IMR-90 (cell line): Measurements from ENCODE around the gene NUDT1. TPM values are rescaled to one million over a fixed set of nuclear protein-coding genes. Genes with fewer than 3 reads are reported as not detected.

ENCODE experiments used
- ATAC-seq: fragments of 200-7000 bp; cut with Tn5 transposase; 2 replicates; pipeline ENCODE4 v1.9.1; 2020; ENCODE audit warnings: low read depth, mild to moderate bottlenecking, moderate library complexity
- BruUV-seq: library from RNA; stranded (reverse); fragments of 400-500 nt; replicated peaks from 2 replicates; lab custom pipeline; 2021; lab: Mats Ljungman, UMichigan
- CTCF ChIA-PET: fragments of 300-600 bp; formaldehyde crosslinking; extraction: SDS; loops from one replicate; lab custom pipeline; 2021; ENCODE audit warnings: antibody characterized with exemption; lab: Yijun Ruan, JAX
- POLR2A ChIA-PET: fragments of 300-600 bp; sonication (Branson Sonifier 250); formaldehyde crosslinking; loops from one replicate; lab custom pipeline; 2022; ENCODE audit warnings: antibody characterized with exemption; ENCODE audit not compliant: unreplicated experiment; lab: Charles Lee
- DNase-seq: peaks from one replicate; pipeline ENCODE4 v3.0.0; 2013
- H2AFZ ChIP-seq: replicated peaks from 2 replicates; pipeline ENCODE3; 2013; ENCODE audit warnings: low read length, mild to moderate bottlenecking; ENCODE audit not compliant: poor library complexity
- H2AK5ac ChIP-seq: 2 replicates; pipeline ENCODE4 v1.6.1; 2013; ENCODE audit warnings: low read depth, low read length, inconsistent platforms
- H2AK9ac ChIP-seq: replicated peaks from 2 replicates; pipeline ENCODE3; 2013; ENCODE audit warnings: mild to moderate bottlenecking, low read depth, low read length, moderate library complexity; ENCODE audit not compliant: poor library complexity
- H2BK120ac ChIP-seq: 2 replicates; pipeline ENCODE4 v1.6.1; 2013; ENCODE audit warnings: low read depth, low read length, inconsistent platforms
- H2BK15ac ChIP-seq: 3 replicates; pipeline ENCODE4 v1.6.1; 2013; ENCODE audit warnings: low read depth, low read length, inconsistent platforms
- H2BK20ac ChIP-seq: 2 replicates; pipeline ENCODE4 v1.6.1; 2013; ENCODE audit warnings: low read depth, mild to moderate bottlenecking, inconsistent platforms, low read length, moderate library complexity
- H2BK5ac ChIP-seq: 2 replicates; pipeline ENCODE4 v1.6.1; 2013; ENCODE audit warnings: mild to moderate bottlenecking, low read depth, low read length, inconsistent platforms; ENCODE audit not compliant: poor library complexity, severe bottlenecking
- H3K14ac ChIP-seq: replicated peaks from 2 replicates; pipeline ENCODE4 v1.6.1; 2013; ENCODE audit warnings: low read depth, low read length, inconsistent platforms
- H3K18ac ChIP-seq: 2 replicates; pipeline ENCODE4 v1.6.1; 2013; ENCODE audit warnings: low read depth, low read length, control low read depth
- H3K23ac ChIP-seq: 2 replicates; pipeline ENCODE4 v1.6.1; 2013; ENCODE audit warnings: low read depth, low read length, inconsistent platforms
- H3K27ac ChIP-seq: 2 replicates; pipeline ENCODE4 v1.5.1; 2013; ENCODE audit warnings: mild to moderate bottlenecking, control low read depth, low read length; ENCODE audit not compliant: insufficient read depth
- H3K27me3 ChIP-seq: 2 replicates; pipeline ENCODE4 v1.6.1; 2013; ENCODE audit warnings: low read length; ENCODE audit not compliant: control insufficient read depth, insufficient read depth
- H3K36me3 ChIP-seq: 2 replicates; pipeline ENCODE4 v1.6.1; 2013; ENCODE audit warnings: low read length, mixed read lengths; ENCODE audit not compliant: control insufficient read depth, insufficient read depth
- H3K4ac ChIP-seq: 2 replicates; pipeline ENCODE4 v1.6.1; 2013; ENCODE audit warnings: low read depth, low read length, inconsistent platforms
- H3K4me1 ChIP-seq: 2 replicates; pipeline ENCODE4 v1.6.1; 2013; ENCODE audit warnings: low read length, mixed read lengths; ENCODE audit not compliant: control insufficient read depth, insufficient read depth
- H3K4me2 ChIP-seq: 2 replicates; pipeline ENCODE4 v1.6.1; 2013; ENCODE audit warnings: low read depth, mild to moderate bottlenecking, control low read depth, low read length, moderate library complexity
- H3K4me3 ChIP-seq: 2 replicates; pipeline ENCODE4 v1.5.1; 2013; ENCODE audit warnings: low read depth, mild to moderate bottlenecking, control low read depth, low read length, moderate library complexity; ENCODE audit not compliant: insufficient read depth
- H3K56ac ChIP-seq: 2 replicates; pipeline ENCODE4 v1.6.1; 2013; ENCODE audit warnings: low read length, inconsistent platforms; ENCODE audit not compliant: insufficient read depth; ENCODE audit errors: extremely low read depth
- H3K79me1 ChIP-seq, 2 experiments: 2 replicates each; pipeline ENCODE4 v1.6.1; 2013; ENCODE audit warnings: low read length in 2 of 2, inconsistent platforms in 1 of 2, low read depth in 1 of 2
- H3K9ac ChIP-seq: 2 replicates; pipeline ENCODE4 v1.6.1; 2013; ENCODE audit warnings: low read depth, low read length, control low read depth
- H3K9me1 ChIP-seq: 2 replicates; pipeline ENCODE4 v1.6.1; 2013; ENCODE audit warnings: low read length, inconsistent platforms; ENCODE audit not compliant: insufficient read depth
- H3K9me3 ChIP-seq: 2 replicates; pipeline ENCODE4 v1.6.1; 2013; ENCODE audit warnings: low read length; ENCODE audit not compliant: control insufficient read depth, insufficient read depth
- H4K20me1 ChIP-seq: 2 replicates; pipeline ENCODE4 v1.6.1; 2013; ENCODE audit warnings: low read length, inconsistent platforms; ENCODE audit not compliant: insufficient read depth
- H4K5ac ChIP-seq: 2 replicates; pipeline ENCODE4 v1.6.1; 2013; ENCODE audit warnings: mild to moderate bottlenecking, low read depth, low read length, control low read depth
- H4K8ac ChIP-seq, 2 experiments: 2 replicates each; pipeline ENCODE4 v1.6.1; 2013; ENCODE audit warnings: low read depth in 2 of 2, low read length in 2 of 2, control low read depth in 1 of 2, inconsistent platforms in 1 of 2
- H4K91ac ChIP-seq: 2 replicates; pipeline ENCODE4 v1.6.1; 2013; ENCODE audit warnings: low read depth, low read length, inconsistent platforms; ENCODE audit not compliant: insufficient read depth
- BHLHE40 ChIP-seq: fragments of 150-350 bp; IDR thresholded peaks from 2 replicates; pipeline ENCODE4 v1.6.1; 2016; ENCODE audit warnings: mild to moderate bottlenecking, low read depth, low read length
- MAFK ChIP-seq: IDR thresholded peaks from 2 replicates; pipeline ENCODE4 v1.6.1; 2012; ENCODE audit warnings: low read depth, low read length, improper control_type of control experiment
- MAZ ChIP-seq: IDR thresholded peaks from 2 replicates; pipeline ENCODE4 v1.6.1; 2012; ENCODE audit warnings: low read depth, mild to moderate bottlenecking, low read length, improper control_type of control experiment, moderate library complexity, borderline replicate concordance
- MXI1 ChIP-seq: IDR thresholded peaks from 2 replicates; pipeline ENCODE4 v1.6.1; 2012; ENCODE audit warnings: low read depth, mild to moderate bottlenecking, low read length, moderate library complexity, borderline replicate concordance
- POLR2A ChIP-seq: IDR thresholded peaks from 2 replicates; pipeline ENCODE4 v1.6.1; 2012; ENCODE audit warnings: mild to moderate bottlenecking, low read depth, low read length
- RAD21 ChIP-seq: IDR thresholded peaks from 2 replicates; pipeline ENCODE4 v1.6.1; 2012; ENCODE audit warnings: low read length, improper control_type of control experiment
- RCOR1 ChIP-seq: IDR thresholded peaks from 2 replicates; pipeline ENCODE4 v1.6.1; 2012; ENCODE audit warnings: mild to moderate bottlenecking, low read length, improper control_type of control experiment; ENCODE audit not compliant: insufficient replicate concordance
- RFX5 ChIP-seq: IDR thresholded peaks from 2 replicates; pipeline ENCODE4 v1.8.0; 2012; ENCODE audit warnings: low read depth, mild to moderate bottlenecking, low read length, moderate library complexity
- USF2 ChIP-seq: fragments of 150-350 bp; IDR thresholded peaks from 2 replicates; pipeline ENCODE4 v1.6.1; 2017; ENCODE audit warnings: mild to moderate bottlenecking, antibody characterized with exemption, low read length, low read depth
- WGBS, 2 experiments: methylation state at CpG; one replicate each; pipeline versions ENCODE4 v1.1.5 to v1.1.7; 2013; ENCODE audit warnings: missing lambda C conversion rate in 2 of 2; ENCODE audit not compliant: insufficient read length in 1 of 2; ENCODE audit errors: extremely low coverage in 2 of 2; 5-methylcytosine and 5-hydroxymethylcytosine counted together
- dilution Hi-C: fragments of 300-500 bp; cut with HindIII; formaldehyde crosslinking; loops from one replicate; pipeline ENCODE4 v1.14.3; 2018; ENCODE audit warnings: low sequenced_read_pairs; ENCODE audit not compliant: unreplicated experiment
- in situ Hi-C: fragments of 300-500 bp; cut with MboI; formaldehyde crosslinking; loops from 3 replicates; pipeline ENCODE4 v1.14.3; 2019; ENCODE audit warnings: low sequenced_read_pairs, inconsistent platforms, mixed read lengths
- intact Hi-C: fragments of 100-400 bp; cut with micrococcal nuclease; formaldehyde crosslinking; loops from 2 replicates; pipeline ENCODE4 v1.10.0; 2022
- polyA plus RNA-seq, 3 experiments: library from polyadenylated mRNA; depleted of rRNA; stranded (reverse); fragments of >200 nt; gene quantifications; 2 replicates each; pipeline ENCODE4 v1.2.3, GENCODE V29; 2012; ENCODE audit warnings: low replicate concordance in 1 of 3
- total RNA-seq: library from RNA; depleted of rRNA; stranded (reverse); fragments of >200 nt; gene quantifications from 2 replicates; pipeline ENCODE4 v1.2.3, GENCODE V29; 2012
- TF ChIP-seq, protein P1 (sequence below): fragments of 150-350 bp; IDR thresholded peaks from 2 replicates; pipeline ENCODE4 v1.6.1; 2016; ENCODE audit warnings: low read depth, mild to moderate bottlenecking, low read length, moderate library complexity, borderline replicate concordance

Gene NUDT1
- total and polyA plus RNA-seq, 2 of the 4 experiments (the other 2 are of a cell fraction): 33.4 to 49.1 TPM

- in situ Hi-C loops (no loop called here), intact Hi-C loops (no loop called here), dilution Hi-C loops (no loop called here)
- Histone ChIP-seq H3K9me1 (no peaks in the 10 kb centered on the region), H4K20me1 (peaks cover 4% of the 10 kb centered on the region), H2AK9ac (no peak overlapping the region), H3K36me3 (peaks cover 24% of the 10 kb centered on the region), H4K8ac (no peak overlapping the region), H3K4ac (no peak overlapping the region), H2BK120ac (no peak overlapping the region), H3K4me2 (no peak overlapping the region), H3K9me3 (no peaks in the 10 kb centered on the region), H3K14ac (no peak overlapping the region), H3K23ac (no peak overlapping the region), H2BK20ac (no peak overlapping the region), H2BK15ac (no peak overlapping the region), H3K27ac (no peak overlapping the region), H2AFZ (no peak overlapping the region), H3K27me3 (no peaks in the 10 kb centered on the region), H3K9ac (no peak overlapping the region), H2BK5ac (no peak overlapping the region), H3K56ac (no peak overlapping the region), H2AK5ac (no peak overlapping the region), H3K4me1 (no peaks in the 10 kb centered on the region; the same call in 1 of the 2 replicates), H3K79me1 (peaks cover 6 to 21% of the 10 kb centered on the region in 2 experiments; a peak in 3 of 4 replicates), H4K91ac (no peak overlapping the region), H3K4me3 (no peak overlapping the region), H4K5ac (no peak overlapping the region), H3K18ac (no peak overlapping the region)
- ATAC-seq (no peak), DNase-seq (no peak)
- WGBS, 2 experiments: 94% methylated on average over 6 of the region's 15 CpGs; no CpG with 5 or more reads in 1 of the 2 experiments
- no peak for TF ChIP-seq RCOR1
- no peak for TF ChIP-seq BHLHE40
- no peak for TF ChIP-seq RAD21
- TF ChIP-seq POLR2A: no peak
- TF ChIP-seq USF2: no peak
- TF ChIP-seq, protein P1, sequence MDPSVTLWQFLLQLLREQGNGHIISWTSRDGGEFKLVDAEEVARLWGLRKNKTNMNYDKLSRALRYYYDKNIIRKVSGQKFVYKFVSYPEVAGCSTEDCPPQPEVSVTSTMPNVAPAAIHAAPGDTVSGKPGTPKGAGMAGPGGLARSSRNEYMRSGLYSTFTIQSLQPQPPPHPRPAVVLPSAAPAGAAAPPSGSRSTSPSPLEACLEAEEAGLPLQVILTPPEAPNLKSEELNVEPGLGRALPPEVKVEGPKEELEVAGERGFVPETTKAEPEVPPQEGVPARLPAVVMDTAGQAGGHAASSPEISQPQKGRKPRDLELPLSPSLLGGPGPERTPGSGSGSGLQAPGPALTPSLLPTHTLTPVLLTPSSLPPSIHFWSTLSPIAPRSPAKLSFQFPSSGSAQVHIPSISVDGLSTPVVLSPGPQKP: no peak
- TF ChIP-seq MXI1: no peak
- TF ChIP-seq MAFK: no peak
- TF ChIP-seq RFX5: no peak
- TF ChIP-seq MAZ: no peak
- CTCF ChIA-PET: no interaction called here
- POLR2A ChIA-PET: no interaction called here
- BruUV-seq: no TSS peak
These were observed 43.8 kb upstream of the NUDT1 start for GRCh38 chr7:2198206-2198605.
